CD8-positive, alpha-beta memory T cell (primary cell): ENCODE results near the gene TLE1. TPM values are rescaled to one million over a fixed set of nuclear protein-coding genes. Genes with fewer than 3 reads are reported as not detected.

Source experiments
- CTCF ChIA-PET: fragments of 350-600 bp; sonication (Branson Sonifier 250); formaldehyde crosslinking; loops from one replicate; lab custom pipeline; 2021; ENCODE audit warnings: antibody characterized with exemption; lab: Charles Lee
- POLR2A ChIA-PET: fragments of 350-600 bp; sonication (Branson Sonifier 250); formaldehyde crosslinking; loops from one replicate; lab custom pipeline; 2021; ENCODE audit warnings: antibody characterized with exemption; lab: Charles Lee
- DNase-seq, 5 donors: peaks; one replicate each; pipeline versions ENCODE4 v3.0.0 to v3.0.0-alpha.2; 2020 to 2022; ENCODE audit warnings: mixed read lengths in 1 of 5
- H3K27ac ChIP-seq: one replicate; pipeline ENCODE4 v1.7.0; 2013; ENCODE audit warnings: low read depth, mild to moderate bottlenecking, low read length, moderate library complexity
- H3K27me3 ChIP-seq: 2 replicates; pipeline ENCODE4 v1.7.0; 2013; ENCODE audit warnings: low read length, mild to moderate bottlenecking; ENCODE audit not compliant: insufficient read depth, poor library complexity, severe bottlenecking
- H3K36me3 ChIP-seq: 2 replicates; pipeline ENCODE4 v1.7.0; 2013; ENCODE audit warnings: mild to moderate bottlenecking, low read length, moderate library complexity; ENCODE audit not compliant: insufficient read depth
- H3K4me1 ChIP-seq: 2 replicates; pipeline ENCODE4 v1.7.0; 2013; ENCODE audit warnings: mild to moderate bottlenecking, low read length, moderate library complexity; ENCODE audit not compliant: insufficient read depth
- H3K4me3 ChIP-seq: 2 replicates; pipeline ENCODE4 v1.7.0; 2013; ENCODE audit warnings: mild to moderate bottlenecking, low read length
- H3K9me3 ChIP-seq: 2 replicates; pipeline ENCODE4 v1.7.0; 2013; ENCODE audit warnings: mild to moderate bottlenecking, low read length
- H3K27ac Mint-ChIP-seq, 8 donors: one replicate each; pipeline ENCODE4 v1.8.0; 2020 to 2021; ENCODE audit warnings: mixed read lengths in 8 of 8, mild to moderate bottlenecking in 6 of 8, inconsistent platforms in 3 of 8, moderate library complexity in 3 of 8
- H3K27me3 Mint-ChIP-seq, 2 donors: one replicate each; pipeline ENCODE4 v1.8.0; 2020 to 2021; ENCODE audit warnings: mixed read lengths in 2 of 2, mild to moderate bottlenecking in 1 of 2, moderate library complexity in 1 of 2
- H3K36me3 Mint-ChIP-seq, 3 donors: one replicate each; pipeline ENCODE4 v1.8.0; 2020 to 2021; ENCODE audit warnings: mixed read lengths in 3 of 3, inconsistent platforms in 1 of 3, mild to moderate bottlenecking in 1 of 3
- H3K4me1 Mint-ChIP-seq, 3 donors: one replicate each; pipeline ENCODE4 v1.8.0; 2020 to 2021; ENCODE audit warnings: mixed read lengths in 3 of 3, inconsistent platforms in 1 of 3, mild to moderate bottlenecking in 1 of 3
- H3K4me3 Mint-ChIP-seq, 7 donors: one replicate each; pipeline ENCODE4 v1.8.0; 2020 to 2021; ENCODE audit warnings: mixed read lengths in 7 of 7, mild to moderate bottlenecking in 6 of 7, moderate library complexity in 4 of 7, inconsistent platforms in 2 of 7
- H3K9me3 Mint-ChIP-seq, 5 donors: one replicate each; pipeline ENCODE4 v1.8.0; 2020 to 2022; ENCODE audit warnings: mixed read lengths in 5 of 5, mild to moderate bottlenecking in 3 of 5, moderate library complexity in 2 of 5, inconsistent platforms in 1 of 5
- polyA plus RNA-seq: library from polyadenylated mRNA; unstranded; fragments of 300-500 nt; fragmentation: Illumina TruSeq; gene quantifications from one replicate; pipeline ENCODE4 v1.2.3, GENCODE V29; 2021
- total RNA-seq, 2 experiments: library from RNA; stranded (reverse); gene quantifications; one replicate each; pipeline ENCODE4 v1.2.3, GENCODE V29; 2021

The TLE1 gene
- total and polyA plus RNA-seq, 3 experiments from 2014 or later: 0.13 to 25.1 (median 0.33) TPM

GRCh38 chr9:81590688-81591087 is 98.7 kb downstream of the TLE1 start:
- ChIA-PET POLR2A (no interaction called here), CTCF (no interaction called here)
- Mint-ChIP-seq H3K36me3 (peaks cover 0 to 9% (median 5%) of the 10 kb centered on the region in 3 donors), H3K27ac (no peak overlapping the region), H3K4me3 (no peak overlapping the region), H3K9me3 (peaks cover 0 to 8% (median 0%) of the 10 kb centered on the region in 5 donors), H3K4me1 (no peaks in the 10 kb centered on the region), H3K27me3 (no peaks in the 10 kb centered on the region)
- H3K4me1 ChIP-seq: no peaks in the 10 kb centered on the region
- H3K4me3 ChIP-seq: no peak overlapping the region
- no peaks in the 10 kb centered on the region for H3K36me3 ChIP-seq
- DNase-seq: no peak
- H3K27me3 ChIP-seq: no peaks in the 10 kb centered on the region
- H3K27ac ChIP-seq: no peak overlapping the region
- no peaks in the 10 kb centered on the region for H3K9me3 ChIP-seq

DNA sequence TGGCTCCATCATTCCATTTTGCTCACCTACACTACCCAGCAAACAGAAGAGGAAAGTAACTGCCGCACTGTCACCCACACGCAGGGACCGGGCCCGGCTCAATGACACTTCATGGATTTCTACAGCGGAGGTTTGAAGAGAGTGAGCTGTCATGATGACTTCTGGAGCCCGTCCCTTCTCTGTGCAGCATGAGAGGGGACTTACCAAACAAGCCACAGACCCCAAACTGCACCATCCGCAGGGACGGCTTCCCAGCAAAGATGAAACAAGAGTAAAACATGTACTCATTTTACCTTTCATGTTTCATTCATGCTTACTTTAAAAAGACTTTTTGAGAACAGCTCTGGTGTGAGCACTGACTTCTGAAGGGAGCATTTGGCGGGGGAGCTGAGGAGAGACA is 99.5 kb downstream of the TLE1 start:
- no peak for DNase-seq
- no peaks in the 10 kb centered on the region for H3K27me3 ChIP-seq
- no peaks in the 10 kb centered on the region for H3K36me3 ChIP-seq
- H3K9me3 ChIP-seq: no peaks in the 10 kb centered on the region
- H3K4me3 ChIP-seq: no peak overlapping the region
- no peaks in the 10 kb centered on the region for H3K27me3 Mint-ChIP-seq
- H3K4me3 Mint-ChIP-seq: no peak overlapping the region
- H3K4me1 ChIP-seq: no peaks in the 10 kb centered on the region
- peaks cover 0 to 9% (median 5%) of the 10 kb centered on the region in 3 donors for H3K36me3 Mint-ChIP-seq
- CTCF ChIA-PET: no interaction called here
- no peak overlapping the region for H3K27ac ChIP-seq
- no peak overlapping the region for H3K27ac Mint-ChIP-seq
- POLR2A ChIA-PET: no interaction called here
- peaks cover 0 to 8% (median 0%) of the 10 kb centered on the region in 5 donors for H3K9me3 Mint-ChIP-seq
- no peaks in the 10 kb centered on the region for H3K4me1 Mint-ChIP-seq

DNA sequence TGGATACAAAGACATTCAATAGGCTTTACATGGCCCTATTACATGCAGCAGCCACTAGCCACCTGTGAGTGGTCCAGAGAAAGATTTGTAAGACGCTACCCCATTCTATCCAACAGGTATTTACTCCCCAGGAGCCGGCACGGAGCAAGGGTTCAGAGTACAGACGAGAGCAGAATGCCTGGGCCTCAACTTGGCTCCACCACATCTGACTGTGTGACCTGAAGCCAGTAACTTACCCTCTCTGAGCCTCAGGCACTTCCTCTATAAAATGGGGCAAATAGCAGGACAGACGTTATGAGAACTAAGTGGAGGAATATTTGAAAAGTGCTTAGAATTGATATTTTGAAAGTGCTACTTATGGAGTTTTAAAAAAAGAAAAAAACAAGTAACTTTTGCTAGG is 100.0 kb downstream of the TLE1 start:
- H3K36me3 Mint-ChIP-seq: peaks cover 0 to 9% (median 5%) of the 10 kb centered on the region in 3 donors
- Histone ChIP-seq H3K27ac (no peak overlapping the region), H3K36me3 (no peaks in the 10 kb centered on the region), H3K4me3 (no peak overlapping the region), H3K27me3 (no peaks in the 10 kb centered on the region), H3K9me3 (no peaks in the 10 kb centered on the region), H3K4me1 (no peaks in the 10 kb centered on the region)
- DNase-seq: no peak
- H3K4me1 Mint-ChIP-seq: no peaks in the 10 kb centered on the region
- no peaks in the 10 kb centered on the region for H3K27me3 Mint-ChIP-seq
- POLR2A ChIA-PET: no interaction called here
- peaks cover 0 to 8% (median 0%) of the 10 kb centered on the region in 5 donors for H3K9me3 Mint-ChIP-seq
- no peak overlapping the region for H3K4me3 Mint-ChIP-seq
- H3K27ac Mint-ChIP-seq: no peak overlapping the region
- CTCF ChIA-PET: no interaction called here

GRCh38 chr9:81588148-81588871 is 101.0 kb downstream of the TLE1 start:
- peak overlapping the region in 1 of 8 donors; percentile 79 for H3K27ac Mint-ChIP-seq
- Histone ChIP-seq H3K4me1 (no peaks in the 10 kb centered on the region), H3K27ac (no peak overlapping the region), H3K9me3 (no peaks in the 10 kb centered on the region), H3K36me3 (no peaks in the 10 kb centered on the region), H3K27me3 (no peaks in the 10 kb centered on the region), H3K4me3 (no peak overlapping the region)
- H3K4me3 Mint-ChIP-seq: no peak overlapping the region
- CTCF ChIA-PET: no interaction called here
- DNase-seq: no peak
- H3K36me3 Mint-ChIP-seq: peaks cover 0 to 9% (median 5%) of the 10 kb centered on the region in 3 donors
- H3K4me1 Mint-ChIP-seq: no peaks in the 10 kb centered on the region
- H3K27me3 Mint-ChIP-seq: no peaks in the 10 kb centered on the region
- POLR2A ChIA-PET: no interaction called here
- peaks cover 0 to 8% (median 0%) of the 10 kb centered on the region in 5 donors for H3K9me3 Mint-ChIP-seq

DNA sequence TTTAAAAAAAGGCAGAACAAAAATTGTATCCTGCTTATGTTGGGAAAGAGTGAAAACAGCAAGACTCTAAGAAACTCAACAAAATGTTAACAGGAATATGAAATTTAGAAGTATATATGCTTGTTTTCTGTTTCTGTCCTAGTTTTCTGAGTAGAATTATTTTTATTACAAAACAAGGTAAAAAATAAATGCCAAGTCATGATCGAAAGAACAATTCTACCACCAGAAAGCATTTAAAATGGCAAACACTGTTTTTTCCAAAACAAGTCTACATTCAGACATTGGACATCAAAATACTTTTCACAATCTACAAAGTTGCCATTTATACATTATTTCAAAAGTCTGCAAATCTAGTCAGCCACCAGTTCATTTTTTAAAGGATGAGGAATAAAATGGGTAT is 102.6 kb downstream of the TLE1 start:
- Mint-ChIP-seq H3K36me3 (peaks cover 0 to 9% (median 5%) of the 10 kb centered on the region in 3 donors), H3K27ac (peak overlapping the region in 1 of 8 donors; percentile 11), H3K9me3 (peaks cover 0 to 10% (median 0%) of the 10 kb centered on the region in 5 donors), H3K27me3 (no peaks in the 10 kb centered on the region), H3K4me3 (no peak overlapping the region), H3K4me1 (no peaks in the 10 kb centered on the region)
- H3K27me3 ChIP-seq: no peaks in the 10 kb centered on the region
- H3K4me1 ChIP-seq: no peaks in the 10 kb centered on the region
- POLR2A ChIA-PET: no interaction called here
- H3K4me3 ChIP-seq: no peak overlapping the region
- H3K9me3 ChIP-seq: no peaks in the 10 kb centered on the region
- no peak overlapping the region for H3K27ac ChIP-seq
- H3K36me3 ChIP-seq: no peaks in the 10 kb centered on the region
- CTCF ChIA-PET: no interaction called here
- no peak for DNase-seq

GRCh38 chr9:81585191-81585763 is 104.1 kb downstream of the TLE1 start:
- peak overlapping the region in 1 of 8 donors; percentile 21 for H3K27ac Mint-ChIP-seq
- no peak overlapping the region for H3K27ac ChIP-seq
- H3K4me3 ChIP-seq: no peak overlapping the region
- POLR2A ChIA-PET: no interaction called here
- no peaks in the 10 kb centered on the region for H3K4me1 ChIP-seq
- no peaks in the 10 kb centered on the region for H3K27me3 Mint-ChIP-seq
- no peaks in the 10 kb centered on the region for H3K36me3 ChIP-seq
- peak overlapping the region in 1 of 7 donors; percentile 77 for H3K4me3 Mint-ChIP-seq
- H3K4me1 Mint-ChIP-seq: no peaks in the 10 kb centered on the region
- no peaks in the 10 kb centered on the region for H3K9me3 ChIP-seq
- no peaks in the 10 kb centered on the region for H3K27me3 ChIP-seq
- peaks cover 0 to 8% (median 5%) of the 10 kb centered on the region in 3 donors for H3K36me3 Mint-ChIP-seq
- CTCF ChIA-PET: no interaction called here
- peaks cover 0 to 11% (median 0%) of the 10 kb centered on the region in 5 donors for H3K9me3 Mint-ChIP-seq
- DNase-seq: no peak

DNA sequence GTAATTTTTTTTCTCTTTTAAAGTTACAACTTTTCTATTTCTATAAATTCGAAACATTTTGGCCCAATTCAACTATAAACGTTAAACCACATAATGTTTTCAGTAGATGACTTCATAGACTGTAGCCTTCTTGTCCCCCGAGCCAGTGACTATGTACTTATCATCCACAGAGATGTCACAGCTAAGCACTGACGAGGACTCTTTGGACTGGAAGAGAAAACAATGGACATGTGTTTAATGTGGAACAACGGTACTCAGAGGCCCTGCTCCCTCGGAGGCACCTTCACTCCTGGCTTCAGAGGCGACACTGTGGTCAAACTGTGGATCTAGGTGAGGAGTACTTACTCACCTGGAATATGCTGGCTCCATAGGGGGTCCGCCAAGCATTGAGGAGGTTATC is 105.2 kb downstream of the TLE1 start:
- DNase-seq: no peak
- no peaks in the 10 kb centered on the region for H3K36me3 ChIP-seq
- H3K4me3 Mint-ChIP-seq: no peak overlapping the region
- CTCF ChIA-PET: no interaction called here
- no peaks in the 10 kb centered on the region for H3K27me3 ChIP-seq
- no peak overlapping the region for H3K27ac ChIP-seq
- H3K27ac Mint-ChIP-seq: peak overlapping the region in 1 of 8 donors; percentile 62
- H3K36me3 Mint-ChIP-seq: peaks cover 0 to 5% (median 3%) of the 10 kb centered on the region in 3 donors
- no peaks in the 10 kb centered on the region for H3K4me1 ChIP-seq
- POLR2A ChIA-PET: no interaction called here
- H3K27me3 Mint-ChIP-seq: no peaks in the 10 kb centered on the region
- no peaks in the 10 kb centered on the region for H3K4me1 Mint-ChIP-seq
- peaks cover 0 to 5% (median 2%) of the 10 kb centered on the region in 5 donors for H3K9me3 Mint-ChIP-seq
- H3K4me3 ChIP-seq: no peak overlapping the region
- no peaks in the 10 kb centered on the region for H3K9me3 ChIP-seq

GRCh38 chr9:81581986-81582385 is 107.4 kb downstream of the TLE1 start:
- Histone ChIP-seq H3K4me3 (no peak overlapping the region), H3K36me3 (no peaks in the 10 kb centered on the region), H3K9me3 (no peaks in the 10 kb centered on the region), H3K27ac (no peak overlapping the region), H3K27me3 (no peaks in the 10 kb centered on the region), H3K4me1 (no peaks in the 10 kb centered on the region)
- Mint-ChIP-seq H3K27ac (peak overlapping the region in 1 of 8 donors; percentile 89), H3K27me3 (no peaks in the 10 kb centered on the region), H3K36me3 (peaks cover 0 to 2% (median 0%) of the 10 kb centered on the region in 3 donors), H3K4me1 (no peaks in the 10 kb centered on the region), H3K4me3 (no peak overlapping the region), H3K9me3 (peaks cover 0 to 7% (median 2%) of the 10 kb centered on the region in 5 donors)
- POLR2A ChIA-PET: no interaction called here
- CTCF ChIA-PET: no interaction called here
- DNase-seq: no peak
